Measurements from ENCODE around the gene ZNF771. TPM values are rescaled to one million over a fixed set of nuclear protein-coding genes. Genes with fewer than 3 reads are reported as not detected.

ZNF771 gene
- polyA plus RNA-seq, 2 of the 4 experiments (the other 2 are of a cell fraction): 5.7 to 7.2 TPM

DNA sequence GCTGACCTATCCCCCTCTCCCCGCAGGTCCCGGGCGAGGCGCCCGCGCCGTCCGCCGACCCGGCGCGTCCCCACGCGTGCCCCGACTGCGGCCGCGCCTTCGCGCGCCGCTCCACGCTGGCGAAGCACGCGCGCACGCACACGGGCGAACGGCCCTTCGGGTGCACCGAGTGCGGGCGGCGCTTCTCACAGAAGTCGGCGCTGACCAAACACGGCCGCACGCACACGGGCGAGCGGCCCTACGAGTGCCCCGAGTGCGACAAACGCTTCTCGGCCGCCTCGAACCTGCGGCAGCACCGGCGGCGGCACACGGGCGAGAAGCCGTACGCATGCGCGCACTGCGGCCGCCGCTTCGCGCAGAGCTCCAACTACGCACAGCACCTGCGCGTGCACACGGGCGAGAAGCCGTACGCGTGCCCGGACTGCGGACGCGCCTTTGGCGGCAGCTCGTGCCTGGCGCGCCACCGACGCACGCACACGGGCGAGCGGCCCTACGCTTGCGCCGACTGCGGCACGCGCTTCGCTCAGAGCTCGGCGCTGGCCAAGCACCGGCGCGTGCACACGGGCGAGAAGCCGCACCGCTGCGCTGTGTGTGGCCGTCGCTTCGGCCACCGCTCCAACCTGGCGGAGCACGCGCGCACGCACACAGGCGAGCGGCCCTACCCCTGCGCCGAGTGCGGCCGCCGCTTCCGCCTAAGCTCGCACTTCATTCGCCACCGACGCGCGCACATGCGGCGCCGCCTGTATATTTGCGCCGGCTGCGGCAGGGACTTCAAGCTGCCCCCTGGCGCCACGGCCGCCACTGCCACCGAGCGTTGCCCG lies 10.3 kb downstream of the ZNF771 start:
- POLR2A ChIA-PET: interaction anchor here (0.6 to 1.9 kb wide), 19 partner anchors 8 to 628 kb away, joined by 3 to 23 read pairs (median 4); partner anchors contain the start of genes ALDOA, CD2BP2, DCTPP1 and TBX6
- peaks cover 20% of the 10 kb centered on the region; the same call in 2 of the 3 replicates for H3K4me1 ChIP-seq
- ATAC-seq (peak; percentile 90 to 94), DNase-seq (ENCODE audit: low read depth in 1 of 2, low spot score in 1 of 2) (peak; percentile 80 to 98), FAIRE-seq (no peak)
- H3K27ac ChIP-seq: peak overlapping the region; percentile 89 to 91
- 0% methylated on average over 5 of the region's 140 CpGs for WGBS (ENCODE audit: missing lambda C conversion rate)
- CTCF ChIA-PET: interaction anchor here (0.9 to 5.3 kb wide), 13 partner anchors 8 to 325 kb away, joined by 3 to 68 read pairs (median 4); partner anchors contain the start of genes DCTPP1, ZNF48 and ZNF771
- H3K4me2 ChIP-seq: peak overlapping the region; percentile 85
- H3K9me3 ChIP-seq: no peaks in the 10 kb centered on the region
- H3K4me3 ChIP-seq: peak overlapping the region; percentile 66
- TF ChIP-seq EP300 (IDR thresholded peaks at IDR 0.05) (no peak), HOXB13 (CRISPR knock-in tag; IDR thresholded peaks at IDR 0.05; ENCODE audit: low read depth) (no peak), TP53 (CRISPR knock-in tag; IDR thresholded peaks at IDR 0.05) (peak; percentile 77), ZC3H11A (IDR thresholded peaks at IDR 0.05) (no peak), TFCP2L1 (CRISPR knock-in tag; IDR thresholded peaks at IDR 0.05) (no peak; the same call in none of the 2 replicates), GATA3 (IDR thresholded peaks at IDR 0.05; ENCODE audit: borderline replicate concordance) (peak; percentile 38; the same call in 1 of the 2 replicates), KDM5A (IDR thresholded peaks at IDR 0.05) (no peak), JUNB (IDR thresholded peaks at IDR 0.05) (no peak), HEYL (CRISPR knock-in tag; IDR thresholded peaks at IDR 0.05) (no peak), CBX2 (IDR thresholded peaks at IDR 0.05; ENCODE audit: borderline replicate concordance, low read depth) (no peak), NFE2L2 (conservative IDR thresholded peaks at IDR 0.05; ENCODE audit: low read length) (no peak), MAZ (IDR thresholded peaks at IDR 0.05; ENCODE audit: borderline replicate concordance, low read depth, low read length) (no peak), RCOR1 (IDR thresholded peaks at IDR 0.05; ENCODE audit: low read depth, low read length) (no peak), ZFP36 (IDR thresholded peaks at IDR 0.05; ENCODE audit: borderline replicate concordance, partially characterized antibody) (peak; percentile 16), KDM1A (IDR thresholded peaks at IDR 0.05; ENCODE audit: low read depth) (peak; percentile 55; the same call in 1 of the 2 replicates), MAFK (IDR thresholded peaks at IDR 0.05; ENCODE audit: partially characterized antibody) (no peak), RAD21 (conservative IDR thresholded peaks at IDR 0.05 in 1 of 2, IDR thresholded peaks at IDR 0.05 in 1 of 2) (peak; percentile 8 to 26; a peak in 2 of 5 replicates), JUN (IDR thresholded peaks at IDR 0.05) (peak; percentile 26 to 44; a peak in 3 of 5 replicates), CBX8 (IDR thresholded peaks at IDR 0.05) (no peak), NPAS2 (CRISPR knock-in tag; IDR thresholded peaks at IDR 0.05; ENCODE audit: borderline replicate concordance) (peak; percentile 66; the same call in 1 of the 2 replicates), ESRRA (IDR thresholded peaks at IDR 0.05; ENCODE audit: borderline replicate concordance, low read length) (no peak), SREBF2 (IDR thresholded peaks at IDR 0.05) (no peak), POLR2AphosphoS2 (conservative IDR thresholded peaks at IDR 0.05; ENCODE audit: low read length) (no peak), HOXA7 (CRISPR knock-in tag; IDR thresholded peaks at IDR 0.05) (no peak), HOXB5 (CRISPR knock-in tag; IDR thresholded peaks at IDR 0.05) (peak; percentile 77; the same call in 1 of the 2 replicates), BHLHE40 (IDR thresholded peaks at IDR 0.05; ENCODE audit: low read depth, low read length) (peak; percentile 83), CEBPB (IDR thresholded peaks at IDR 0.05) (no peak), CHD2 (IDR thresholded peaks at IDR 0.05; ENCODE audit: low read length, partially characterized antibody) (no peak), CHD4 (IDR thresholded peaks at IDR 0.05; ENCODE audit: borderline replicate concordance) (no peak)
- TF ChIP-seq, protein P1, sequence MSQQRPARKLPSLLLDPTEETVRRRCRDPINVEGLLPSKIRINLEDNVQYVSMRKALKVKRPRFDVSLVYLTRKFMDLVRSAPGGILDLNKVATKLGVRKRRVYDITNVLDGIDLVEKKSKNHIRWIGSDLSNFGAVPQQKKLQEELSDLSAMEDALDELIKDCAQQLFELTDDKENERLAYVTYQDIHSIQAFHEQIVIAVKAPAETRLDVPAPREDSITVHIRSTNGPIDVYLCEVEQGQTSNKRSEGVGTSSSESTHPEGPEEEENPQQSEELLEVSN (IDR thresholded peaks at IDR 0.05; ENCODE audit: borderline replicate concordance, low read depth): peak; percentile 64
- TF ChIP-seq, protein P2, sequence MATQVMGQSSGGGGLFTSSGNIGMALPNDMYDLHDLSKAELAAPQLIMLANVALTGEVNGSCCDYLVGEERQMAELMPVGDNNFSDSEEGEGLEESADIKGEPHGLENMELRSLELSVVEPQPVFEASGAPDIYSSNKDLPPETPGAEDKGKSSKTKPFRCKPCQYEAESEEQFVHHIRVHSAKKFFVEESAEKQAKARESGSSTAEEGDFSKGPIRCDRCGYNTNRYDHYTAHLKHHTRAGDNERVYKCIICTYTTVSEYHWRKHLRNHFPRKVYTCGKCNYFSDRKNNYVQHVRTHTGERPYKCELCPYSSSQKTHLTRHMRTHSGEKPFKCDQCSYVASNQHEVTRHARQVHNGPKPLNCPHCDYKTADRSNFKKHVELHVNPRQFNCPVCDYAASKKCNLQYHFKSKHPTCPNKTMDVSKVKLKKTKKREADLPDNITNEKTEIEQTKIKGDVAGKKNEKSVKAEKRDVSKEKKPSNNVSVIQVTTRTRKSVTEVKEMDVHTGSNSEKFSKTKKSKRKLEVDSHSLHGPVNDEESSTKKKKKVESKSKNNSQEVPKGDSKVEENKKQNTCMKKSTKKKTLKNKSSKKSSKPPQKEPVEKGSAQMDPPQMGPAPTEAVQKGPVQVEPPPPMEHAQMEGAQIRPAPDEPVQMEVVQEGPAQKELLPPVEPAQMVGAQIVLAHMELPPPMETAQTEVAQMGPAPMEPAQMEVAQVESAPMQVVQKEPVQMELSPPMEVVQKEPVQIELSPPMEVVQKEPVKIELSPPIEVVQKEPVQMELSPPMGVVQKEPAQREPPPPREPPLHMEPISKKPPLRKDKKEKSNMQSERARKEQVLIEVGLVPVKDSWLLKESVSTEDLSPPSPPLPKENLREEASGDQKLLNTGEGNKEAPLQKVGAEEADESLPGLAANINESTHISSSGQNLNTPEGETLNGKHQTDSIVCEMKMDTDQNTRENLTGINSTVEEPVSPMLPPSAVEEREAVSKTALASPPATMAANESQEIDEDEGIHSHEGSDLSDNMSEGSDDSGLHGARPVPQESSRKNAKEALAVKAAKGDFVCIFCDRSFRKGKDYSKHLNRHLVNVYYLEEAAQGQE (IDR thresholded peaks at IDR 0.05): no peak; the same call in 1 of the 2 replicates
- TF ChIP-seq, protein P3, sequence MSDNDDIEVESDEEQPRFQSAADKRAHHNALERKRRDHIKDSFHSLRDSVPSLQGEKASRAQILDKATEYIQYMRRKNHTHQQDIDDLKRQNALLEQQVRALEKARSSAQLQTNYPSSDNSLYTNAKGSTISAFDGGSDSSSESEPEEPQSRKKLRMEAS (IDR thresholded peaks at IDR 0.05): peak; percentile 90
- TF ChIP-seq, protein P4, sequence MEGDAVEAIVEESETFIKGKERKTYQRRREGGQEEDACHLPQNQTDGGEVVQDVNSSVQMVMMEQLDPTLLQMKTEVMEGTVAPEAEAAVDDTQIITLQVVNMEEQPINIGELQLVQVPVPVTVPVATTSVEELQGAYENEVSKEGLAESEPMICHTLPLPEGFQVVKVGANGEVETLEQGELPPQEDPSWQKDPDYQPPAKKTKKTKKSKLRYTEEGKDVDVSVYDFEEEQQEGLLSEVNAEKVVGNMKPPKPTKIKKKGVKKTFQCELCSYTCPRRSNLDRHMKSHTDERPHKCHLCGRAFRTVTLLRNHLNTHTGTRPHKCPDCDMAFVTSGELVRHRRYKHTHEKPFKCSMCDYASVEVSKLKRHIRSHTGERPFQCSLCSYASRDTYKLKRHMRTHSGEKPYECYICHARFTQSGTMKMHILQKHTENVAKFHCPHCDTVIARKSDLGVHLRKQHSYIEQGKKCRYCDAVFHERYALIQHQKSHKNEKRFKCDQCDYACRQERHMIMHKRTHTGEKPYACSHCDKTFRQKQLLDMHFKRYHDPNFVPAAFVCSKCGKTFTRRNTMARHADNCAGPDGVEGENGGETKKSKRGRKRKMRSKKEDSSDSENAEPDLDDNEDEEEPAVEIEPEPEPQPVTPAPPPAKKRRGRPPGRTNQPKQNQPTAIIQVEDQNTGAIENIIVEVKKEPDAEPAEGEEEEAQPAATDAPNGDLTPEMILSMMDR (IDR thresholded peaks at IDR 0.05): peak; percentile 34; the same call in 1 of the 3 replicates
- TF ChIP-seq, protein P5, sequence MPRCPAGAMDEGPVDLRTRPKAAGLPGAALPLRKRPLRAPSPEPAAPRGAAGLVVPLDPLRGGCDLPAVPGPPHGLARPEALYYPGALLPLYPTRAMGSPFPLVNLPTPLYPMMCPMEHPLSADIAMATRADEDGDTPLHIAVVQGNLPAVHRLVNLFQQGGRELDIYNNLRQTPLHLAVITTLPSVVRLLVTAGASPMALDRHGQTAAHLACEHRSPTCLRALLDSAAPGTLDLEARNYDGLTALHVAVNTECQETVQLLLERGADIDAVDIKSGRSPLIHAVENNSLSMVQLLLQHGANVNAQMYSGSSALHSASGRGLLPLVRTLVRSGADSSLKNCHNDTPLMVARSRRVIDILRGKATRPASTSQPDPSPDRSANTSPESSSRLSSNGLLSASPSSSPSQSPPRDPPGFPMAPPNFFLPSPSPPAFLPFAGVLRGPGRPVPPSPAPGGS (IDR thresholded peaks at IDR 0.05): 0 out of 3 replicates have a peak, but pooled peaks have one; percentile 35
